ENCODE data around the gene TSEN2.

DNA sequence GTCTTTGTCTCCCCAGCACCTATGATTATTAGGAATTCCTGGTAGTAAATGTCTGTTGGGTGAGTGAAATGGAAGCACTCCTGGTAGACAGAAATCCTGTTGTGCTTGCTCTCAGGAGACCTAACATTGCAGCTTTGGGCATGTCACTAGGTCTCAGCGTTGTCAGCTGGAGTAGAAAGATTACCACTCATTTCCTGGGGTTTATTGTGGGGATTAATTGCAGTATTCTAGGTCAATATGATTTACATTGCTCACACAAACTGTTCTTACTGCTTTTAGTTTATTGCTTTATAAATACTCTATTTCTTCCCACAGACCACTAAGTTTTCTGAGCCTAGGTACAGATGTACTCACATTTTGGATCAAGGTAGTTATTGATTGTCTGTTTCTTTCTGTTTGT lies 5.1 kb downstream of the TSEN2 start:
- TF ChIP-seq, protein P1, sequence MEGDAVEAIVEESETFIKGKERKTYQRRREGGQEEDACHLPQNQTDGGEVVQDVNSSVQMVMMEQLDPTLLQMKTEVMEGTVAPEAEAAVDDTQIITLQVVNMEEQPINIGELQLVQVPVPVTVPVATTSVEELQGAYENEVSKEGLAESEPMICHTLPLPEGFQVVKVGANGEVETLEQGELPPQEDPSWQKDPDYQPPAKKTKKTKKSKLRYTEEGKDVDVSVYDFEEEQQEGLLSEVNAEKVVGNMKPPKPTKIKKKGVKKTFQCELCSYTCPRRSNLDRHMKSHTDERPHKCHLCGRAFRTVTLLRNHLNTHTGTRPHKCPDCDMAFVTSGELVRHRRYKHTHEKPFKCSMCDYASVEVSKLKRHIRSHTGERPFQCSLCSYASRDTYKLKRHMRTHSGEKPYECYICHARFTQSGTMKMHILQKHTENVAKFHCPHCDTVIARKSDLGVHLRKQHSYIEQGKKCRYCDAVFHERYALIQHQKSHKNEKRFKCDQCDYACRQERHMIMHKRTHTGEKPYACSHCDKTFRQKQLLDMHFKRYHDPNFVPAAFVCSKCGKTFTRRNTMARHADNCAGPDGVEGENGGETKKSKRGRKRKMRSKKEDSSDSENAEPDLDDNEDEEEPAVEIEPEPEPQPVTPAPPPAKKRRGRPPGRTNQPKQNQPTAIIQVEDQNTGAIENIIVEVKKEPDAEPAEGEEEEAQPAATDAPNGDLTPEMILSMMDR (optimal IDR thresholded peaks at IDR 0.05 in 1 of 3, IDR thresholded peaks at IDR 0.05 in 1 of 3, conservative IDR thresholded peaks at IDR 0.05 in 1 of 3; ENCODE audit: extremely low read depth in 1 of 3, insufficient read depth in 2 of 3, low read length in 3 of 3) = no peak
- no peak for TF ChIP-seq EZH2 (IDR thresholded peaks at IDR 0.05; ENCODE audit: low read length)

Data from keratinocyte (primary cell).